ENCODE measurements around the gene CREB3L2. TPM values are rescaled to one million over a fixed set of nuclear protein-coding genes. Genes with fewer than 3 reads are reported as not detected.

The CREB3L2 gene
- total and polyA plus RNA-seq, 10 of the 15 experiments (the other 5 are each of a cell fraction or from before 2014, with no cell fraction given), result 6.4 to 67.1 (median 26.2) TPM

GRCh38 chr7:137961200-137962177 is 40.4 kb downstream of the CREB3L2 start:
- BruUV-seq (replicated peaks), result no TSS peak
- Histone ChIP-seq H3K36me3 (ENCODE audit: control insufficient read depth in 2 of 2, insufficient read depth in 2 of 2, low read length in 1 of 2) (peaks cover 0 to 27% of the 10 kb centered on the region in 2 experiments; a peak in 3 of 4 replicates), H3K4me1 (ENCODE audit: control insufficient read depth, insufficient read depth, low read length) (peaks cover 30% of the 10 kb centered on the region), H3K4me2 (ENCODE audit: control insufficient read depth, insufficient read depth) (peak overlapping the region; percentile 4), H3K27me3 (replicated peaks in 1 of 2; ENCODE audit: control insufficient read depth in 2 of 2, insufficient read depth in 2 of 2, low read length in 1 of 2) (no peaks in the 10 kb centered on the region), H4K20me1 (ENCODE audit: control insufficient read depth, insufficient read depth) (no peaks in the 10 kb centered on the region), H3K9me3 (replicated peaks; ENCODE audit: control insufficient read depth, insufficient read depth, low read length) (no peaks in the 10 kb centered on the region), H3K79me2 (ENCODE audit: control insufficient read depth, insufficient read depth, low read length) (peaks cover 86% of the 10 kb centered on the region), H3K27ac (ENCODE audit: control insufficient read depth, insufficient read depth) (peak overlapping the region; percentile 14), H2AFZ (ENCODE audit: control insufficient read depth, low read depth, low read length) (no peak overlapping the region), H3K4me3 (no peak overlapping the region), H3K9ac (ENCODE audit: control insufficient read depth, insufficient read depth, low read length) (no peak overlapping the region)
- DNase-seq (ENCODE audit: low read depth, low spot score) (no peak), FAIRE-seq (no peak), ATAC-seq (peak; percentile 90)
- ChIA-PET RAD21 (ENCODE audit: unreplicated experiment) (interaction anchor here (0.7 to 1.5 kb wide), 2 partner anchors 24 to 207 kb away, joined by 3 to 4 read pairs; no protein-coding TSS in a partner anchor), CTCF (interaction anchor here (1.4 kb wide), 1 partner anchor 41 kb away, joined by 4 read pairs; no protein-coding TSS in a partner anchor), SMC1A (ENCODE audit: uncharacterized antibody, unreplicated experiment) (interaction anchor here (0.8 to 2.4 kb wide), 5 partner anchors 17 to 57 kb away, joined by 4 to 6 read pairs (median 4); no protein-coding TSS in a partner anchor), POLR2A (interaction anchor here (0.5 to 0.9 kb wide), 2 partner anchors 21 to 301 kb away, joined by 3 read pairs; no protein-coding TSS in a partner anchor)
- in situ Hi-C loops (cut with MboI) (no loop called here), intact Hi-C loops (cut with micrococcal nuclease; ENCODE audit: unreplicated experiment) (loop anchor here (2.0 kb wide), 1 partner anchor 37 kb away; no protein-coding TSS in a partner anchor)
- 75% methylated on average over 11 of the region's 11 CpGs for WGBS (ENCODE audit: insufficient coverage, insufficient replicate concordance, low lambda C conversion rate, missing lambda C conversion rate)
- TF ChIP-seq JUNB (IDR thresholded peaks at IDR 0.05), result peak; percentile 80
- 0 out of 2 replicates have a peak, but pooled peaks have one; percentile 58 for TF ChIP-seq IRF4 (IDR thresholded peaks at IDR 0.05; ENCODE audit: low read depth, low read length)
- no peak for TF ChIP-seq USF1 (IDR thresholded peaks at IDR 0.05; ENCODE audit: borderline replicate concordance, extremely low read length, insufficient read depth, low read depth, low read length)
- TF ChIP-seq MEF2B (IDR thresholded peaks at IDR 0.05; ENCODE audit: partially characterized antibody, poor library complexity, severe bottlenecking), result no peak
- no peak for TF ChIP-seq ESRRA (IDR thresholded peaks at IDR 0.05; ENCODE audit: low read length)
- TF ChIP-seq TCF12 (IDR thresholded peaks at IDR 0.05; ENCODE audit: low read depth, low read length), result no peak
- TF ChIP-seq SP1 (IDR thresholded peaks at IDR 0.05; ENCODE audit: low read depth, low read length), result no peak
- TF ChIP-seq BCL3 (IDR thresholded peaks at IDR 0.05; ENCODE audit: borderline replicate concordance, insufficient read depth, low read depth, low read length, poor library complexity, severe bottlenecking), result peak; percentile 31
- peak; percentile 41; the same call in 1 of the 2 replicates for TF ChIP-seq CREB1 (IDR thresholded peaks at IDR 0.05; ENCODE audit: low read depth)
- TF ChIP-seq, protein P1, sequence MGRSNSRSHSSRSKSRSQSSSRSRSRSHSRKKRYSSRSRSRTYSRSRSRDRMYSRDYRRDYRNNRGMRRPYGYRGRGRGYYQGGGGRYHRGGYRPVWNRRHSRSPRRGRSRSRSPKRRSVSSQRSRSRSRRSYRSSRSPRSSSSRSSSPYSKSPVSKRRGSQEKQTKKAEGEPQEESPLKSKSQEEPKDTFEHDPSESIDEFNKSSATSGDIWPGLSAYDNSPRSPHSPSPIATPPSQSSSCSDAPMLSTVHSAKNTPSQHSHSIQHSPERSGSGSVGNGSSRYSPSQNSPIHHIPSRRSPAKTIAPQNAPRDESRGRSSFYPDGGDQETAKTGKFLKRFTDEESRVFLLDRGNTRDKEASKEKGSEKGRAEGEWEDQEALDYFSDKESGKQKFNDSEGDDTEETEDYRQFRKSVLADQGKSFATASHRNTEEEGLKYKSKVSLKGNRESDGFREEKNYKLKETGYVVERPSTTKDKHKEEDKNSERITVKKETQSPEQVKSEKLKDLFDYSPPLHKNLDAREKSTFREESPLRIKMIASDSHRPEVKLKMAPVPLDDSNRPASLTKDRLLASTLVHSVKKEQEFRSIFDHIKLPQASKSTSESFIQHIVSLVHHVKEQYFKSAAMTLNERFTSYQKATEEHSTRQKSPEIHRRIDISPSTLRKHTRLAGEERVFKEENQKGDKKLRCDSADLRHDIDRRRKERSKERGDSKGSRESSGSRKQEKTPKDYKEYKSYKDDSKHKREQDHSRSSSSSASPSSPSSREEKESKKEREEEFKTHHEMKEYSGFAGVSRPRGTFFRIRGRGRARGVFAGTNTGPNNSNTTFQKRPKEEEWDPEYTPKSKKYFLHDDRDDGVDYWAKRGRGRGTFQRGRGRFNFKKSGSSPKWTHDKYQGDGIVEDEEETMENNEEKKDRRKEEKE (IDR thresholded peaks at IDR 0.05), result no peak
- no peak for TF ChIP-seq ZBTB4 (CRISPR knock-in tag; IDR thresholded peaks at IDR 0.05)
- TF ChIP-seq MTA2 (IDR thresholded peaks at IDR 0.05; ENCODE audit: low read depth), result peak; percentile 24; the same call in 1 of the 2 replicates

All from GM12878 (cell line).